GM12864 (cell line): Measurements from ENCODE around the gene HDDC3.

Experiments used
- DNase-seq: peaks from one replicate; pipeline ENCODE4 v3.0.0-alpha.2; 2011; ENCODE audit warnings: low read depth
- H3K4me3 ChIP-seq: 2 replicates; pipeline ENCODE4 v1.5.1; 2011; ENCODE audit warnings: mild to moderate bottlenecking, low read depth, low read length, control low read depth
- TF ChIP-seq, protein P1 (sequence below): IDR thresholded peaks from 2 replicates; pipeline ENCODE4 v1.5.1; 2011; ENCODE audit warnings: low read depth, mild to moderate bottlenecking, moderate library complexity, low read length, control low read depth, inconsistent platforms; ENCODE audit errors: missing control alignments

The HDDC3 gene

DNA sequence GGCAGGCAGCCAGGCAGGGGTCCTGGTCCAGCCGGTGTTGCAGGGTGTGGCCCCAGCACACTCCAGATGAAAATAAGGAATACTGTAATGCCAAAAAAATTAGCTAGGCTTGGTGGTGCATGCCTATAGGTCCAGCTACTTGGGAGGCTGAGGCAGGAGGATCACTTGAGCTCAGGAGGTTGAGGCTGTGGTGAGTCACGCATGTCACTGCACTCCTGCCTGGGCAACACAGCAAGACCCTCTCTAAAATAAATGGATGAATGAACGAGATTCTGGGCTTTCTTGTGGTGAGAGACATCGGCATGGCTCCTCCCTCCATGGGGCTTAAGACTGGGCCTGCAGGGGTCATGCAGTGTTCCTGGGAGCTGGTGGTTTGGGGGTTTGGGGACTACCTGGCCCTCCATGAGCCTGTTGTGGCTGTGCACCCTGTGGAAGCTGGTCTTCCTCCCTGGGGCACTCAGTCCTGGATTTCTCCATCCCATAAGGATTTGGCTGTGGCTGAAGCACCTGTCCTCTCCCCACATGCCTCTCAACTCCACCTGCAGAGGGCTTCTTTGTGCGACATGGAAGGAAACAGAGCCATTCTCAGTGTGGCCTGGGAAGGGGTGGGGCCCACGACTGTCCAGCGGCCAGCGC, 14.7 kb upstream of the HDDC3 start:
- TF ChIP-seq, protein P1, sequence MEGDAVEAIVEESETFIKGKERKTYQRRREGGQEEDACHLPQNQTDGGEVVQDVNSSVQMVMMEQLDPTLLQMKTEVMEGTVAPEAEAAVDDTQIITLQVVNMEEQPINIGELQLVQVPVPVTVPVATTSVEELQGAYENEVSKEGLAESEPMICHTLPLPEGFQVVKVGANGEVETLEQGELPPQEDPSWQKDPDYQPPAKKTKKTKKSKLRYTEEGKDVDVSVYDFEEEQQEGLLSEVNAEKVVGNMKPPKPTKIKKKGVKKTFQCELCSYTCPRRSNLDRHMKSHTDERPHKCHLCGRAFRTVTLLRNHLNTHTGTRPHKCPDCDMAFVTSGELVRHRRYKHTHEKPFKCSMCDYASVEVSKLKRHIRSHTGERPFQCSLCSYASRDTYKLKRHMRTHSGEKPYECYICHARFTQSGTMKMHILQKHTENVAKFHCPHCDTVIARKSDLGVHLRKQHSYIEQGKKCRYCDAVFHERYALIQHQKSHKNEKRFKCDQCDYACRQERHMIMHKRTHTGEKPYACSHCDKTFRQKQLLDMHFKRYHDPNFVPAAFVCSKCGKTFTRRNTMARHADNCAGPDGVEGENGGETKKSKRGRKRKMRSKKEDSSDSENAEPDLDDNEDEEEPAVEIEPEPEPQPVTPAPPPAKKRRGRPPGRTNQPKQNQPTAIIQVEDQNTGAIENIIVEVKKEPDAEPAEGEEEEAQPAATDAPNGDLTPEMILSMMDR, result no peak
- DNase-seq, result no peak
- H3K4me3 ChIP-seq, result no peak overlapping the region

DNA sequence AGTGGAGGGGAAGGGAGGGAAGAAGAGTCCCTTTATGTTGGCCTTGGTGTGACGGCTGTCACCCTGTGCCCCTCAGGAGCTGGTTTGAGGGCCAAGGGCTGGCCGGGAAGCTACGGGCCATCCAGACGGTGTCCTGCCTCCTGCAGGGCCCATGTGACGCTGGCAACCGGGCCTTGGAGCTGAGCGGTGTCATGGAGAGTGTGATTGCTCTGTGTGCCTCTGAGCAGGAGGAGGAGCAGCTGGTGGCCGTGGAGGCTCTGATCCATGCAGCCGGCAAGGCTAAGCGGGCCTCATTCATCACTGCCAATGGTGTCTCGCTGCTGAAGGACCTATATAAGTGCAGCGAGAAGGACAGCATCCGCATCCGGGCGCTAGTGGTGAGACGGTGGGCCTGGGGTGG, 14.2 kb upstream of the HDDC3 start:
- no peak for DNase-seq
- H3K4me3 ChIP-seq, result no peak overlapping the region
- TF ChIP-seq, protein P1, result no peak

DNA sequence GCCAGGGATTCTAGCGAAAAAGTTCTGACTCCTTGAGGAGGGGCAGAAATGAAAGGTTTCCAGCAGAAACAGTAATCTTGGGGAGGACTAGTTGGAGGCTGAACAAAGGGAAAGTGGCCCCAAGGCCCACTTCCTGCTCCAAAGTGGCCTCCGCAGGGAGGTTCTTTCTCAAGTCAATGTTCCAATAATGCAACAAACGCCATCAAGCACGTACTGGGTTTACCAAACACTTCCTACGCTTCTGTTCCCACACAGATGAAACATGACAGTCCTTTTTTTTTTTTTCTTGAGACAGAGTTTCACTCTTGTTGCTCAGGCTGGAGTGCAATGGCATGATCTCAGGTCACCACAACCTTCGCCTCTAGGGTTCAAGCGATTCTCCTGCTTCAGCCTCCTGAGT, 12.7 kb upstream of the HDDC3 start:
- no peak for DNase-seq
- H3K4me3 ChIP-seq, result no peak overlapping the region
- TF ChIP-seq, protein P1, result no peak

DNA sequence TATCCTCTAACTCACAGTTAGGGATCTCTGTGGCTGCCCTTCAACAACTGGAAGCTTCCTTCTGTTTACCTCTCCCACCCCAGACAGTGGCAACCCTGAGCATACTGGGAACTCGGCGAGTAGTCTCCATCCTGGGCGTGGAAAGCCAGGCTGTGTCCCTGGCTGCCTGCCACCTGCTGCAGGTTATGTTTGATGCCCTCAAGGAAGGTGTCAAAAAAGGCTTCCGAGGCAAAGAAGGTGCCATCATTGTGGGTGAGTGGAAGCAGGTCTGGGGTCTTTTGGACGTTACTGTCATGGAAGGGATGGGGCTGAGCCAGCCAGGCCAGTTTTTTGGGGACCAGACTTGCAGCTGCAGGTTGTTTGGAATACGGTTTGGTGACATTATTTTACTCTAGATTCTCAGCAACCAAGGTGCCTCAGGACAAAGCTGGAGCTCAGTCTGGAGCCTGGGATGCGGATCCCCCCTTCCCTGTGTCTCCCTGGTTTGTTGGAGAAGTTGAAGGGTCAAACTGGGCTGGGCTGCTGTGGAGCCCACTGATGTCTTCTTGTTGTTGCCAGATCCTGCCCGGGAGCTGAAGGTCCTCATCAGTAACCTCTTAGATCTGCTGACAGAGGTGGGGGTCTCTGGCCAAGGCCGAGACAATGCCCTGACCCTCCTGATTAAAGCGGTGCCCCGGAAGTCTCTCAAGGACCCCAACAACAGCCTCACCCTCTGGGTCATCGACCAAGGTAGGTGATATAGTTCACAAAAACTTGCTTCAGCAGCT, 10.2 kb upstream of the HDDC3 start:
- DNase-seq, result no peak
- TF ChIP-seq, protein P1, result no peak
- H3K4me3 ChIP-seq, result no peak overlapping the region

DNA sequence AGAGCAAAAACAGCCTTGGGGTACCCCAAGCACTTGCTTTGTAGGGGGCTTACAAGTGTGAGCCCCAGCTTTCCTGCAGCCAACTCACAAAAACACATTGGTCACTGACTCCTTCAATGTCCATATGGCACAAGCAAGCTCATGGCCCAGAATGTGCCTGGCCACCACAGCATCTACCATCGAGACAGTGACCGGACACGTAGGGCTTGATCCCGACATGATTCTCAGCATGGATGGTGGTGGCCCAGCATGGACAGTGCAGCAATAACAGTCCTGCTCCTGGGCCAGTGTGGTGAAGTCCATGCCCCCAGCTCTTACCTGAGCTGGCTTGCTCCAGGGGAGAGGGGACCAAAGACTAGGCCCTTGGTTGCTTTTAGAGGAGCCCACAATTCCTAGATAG, 8.7 kb upstream of the HDDC3 start:
- DNase-seq, result no peak
- TF ChIP-seq, protein P1, result no peak
- H3K4me3 ChIP-seq, result no peak overlapping the region

DNA sequence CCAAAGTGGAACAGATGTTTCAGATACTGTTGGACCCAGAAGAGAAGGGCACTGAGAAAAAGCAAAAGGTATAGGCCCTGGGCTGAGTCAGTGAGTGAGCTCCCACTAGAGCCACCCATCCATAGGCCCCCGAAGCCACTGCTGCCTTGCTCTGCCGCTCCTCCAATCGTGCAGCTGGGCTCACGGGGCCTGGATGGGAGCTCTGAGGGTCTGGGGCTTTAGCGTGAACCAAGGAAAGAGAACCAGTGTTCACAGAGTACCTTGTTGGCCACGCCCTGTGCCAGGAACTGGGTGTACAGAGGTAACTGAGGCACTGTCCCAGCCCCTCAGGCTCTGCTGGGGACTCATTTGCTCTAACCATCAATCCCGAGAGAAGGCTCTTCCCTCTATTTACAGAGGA, 7.4 kb upstream of the HDDC3 start:
- TF ChIP-seq, protein P1, result no peak
- H3K4me3 ChIP-seq, result no peak overlapping the region
- no peak for DNase-seq

DNA sequence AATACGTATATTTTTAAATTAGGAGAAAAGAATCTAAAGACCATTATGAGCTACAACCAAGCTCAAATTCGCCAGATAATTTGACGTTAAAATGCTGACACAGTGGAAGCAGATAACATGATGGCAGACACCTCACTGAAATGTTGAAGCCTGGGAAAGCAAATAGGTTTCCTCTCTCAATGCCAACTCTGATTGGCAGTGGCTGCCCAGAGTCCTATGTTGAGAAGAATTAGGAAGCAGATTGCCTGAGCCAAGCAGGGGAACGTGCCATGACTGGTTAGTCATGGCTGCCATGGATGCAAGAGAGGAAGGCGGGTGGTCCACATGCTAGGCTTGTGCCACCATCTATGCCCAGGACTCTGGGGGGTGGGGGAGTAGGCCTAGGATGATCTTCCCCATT, 5.9 kb upstream of the HDDC3 start:
- H3K4me3 ChIP-seq, result no peak overlapping the region
- TF ChIP-seq, protein P1, result no peak
- no peak for DNase-seq
